ENCODE data around the gene SHLD1.

Gene SHLD1

GRCh38 chr20:5880326-5880725, 130.1 kb downstream of the SHLD1 start:
- TF ChIP-seq CREB1 (IDR thresholded peaks at IDR 0.05; ENCODE audit: low read depth), result no peak
- no peak for TF ChIP-seq EGR1 (IDR thresholded peaks at IDR 0.05)
- TF ChIP-seq REST (IDR thresholded peaks at IDR 0.05; ENCODE audit: low read depth), result no peak
- no peak for TF ChIP-seq TAF1 (IDR thresholded peaks at IDR 0.05; ENCODE audit: low read depth)
- TF ChIP-seq ZBTB7A (IDR thresholded peaks at IDR 0.05; ENCODE audit: low read depth), result no peak
- no peak for TF ChIP-seq TCF12 (IDR thresholded peaks at IDR 0.05; ENCODE audit: low read depth)
- no peak for TF ChIP-seq MAX (IDR thresholded peaks at IDR 0.05)
- no peak for TF ChIP-seq RAD21 (IDR thresholded peaks at IDR 0.05; ENCODE audit: low read depth)
- TF ChIP-seq EP300 (IDR thresholded peaks at IDR 0.05; ENCODE audit: borderline replicate concordance), result no peak

GRCh38 chr20:5881703-5882102, 131.5 kb downstream of the SHLD1 start:
- TF ChIP-seq TEAD4 (IDR thresholded peaks at IDR 0.05) (no peak), REST (IDR thresholded peaks at IDR 0.05; ENCODE audit: low read depth) (no peak), TCF12 (IDR thresholded peaks at IDR 0.05; ENCODE audit: low read depth) (no peak), TAF1 (IDR thresholded peaks at IDR 0.05; ENCODE audit: low read depth) (no peak), CREB1 (IDR thresholded peaks at IDR 0.05; ENCODE audit: low read depth) (no peak), YY1 (IDR thresholded peaks at IDR 0.05; ENCODE audit: low read depth) (no peak), USF1 (IDR thresholded peaks at IDR 0.05) (no peak), FOXM1 (IDR thresholded peaks at IDR 0.05; ENCODE audit: borderline replicate concordance, low read depth) (no peak)

GRCh38 chr20:5882166-5882565, 132.0 kb downstream of the SHLD1 start:
- TF ChIP-seq REST (IDR thresholded peaks at IDR 0.05; ENCODE audit: low read depth) (no peak), FOXM1 (IDR thresholded peaks at IDR 0.05; ENCODE audit: borderline replicate concordance, low read depth) (no peak), TEAD4 (IDR thresholded peaks at IDR 0.05) (no peak), TCF12 (IDR thresholded peaks at IDR 0.05; ENCODE audit: low read depth) (no peak), YY1 (IDR thresholded peaks at IDR 0.05; ENCODE audit: low read depth) (no peak), CEBPB (IDR thresholded peaks at IDR 0.05) (no peak), MAX (IDR thresholded peaks at IDR 0.05) (no peak), USF1 (IDR thresholded peaks at IDR 0.05) (no peak), EP300 (IDR thresholded peaks at IDR 0.05; ENCODE audit: borderline replicate concordance) (no peak), NFIC (IDR thresholded peaks at IDR 0.05) (no peak), EGR1 (IDR thresholded peaks at IDR 0.05) (no peak), ZBTB7A (IDR thresholded peaks at IDR 0.05; ENCODE audit: low read depth) (no peak), TAF1 (IDR thresholded peaks at IDR 0.05; ENCODE audit: low read depth) (no peak), RAD21 (IDR thresholded peaks at IDR 0.05; ENCODE audit: low read depth) (no peak), CREB1 (IDR thresholded peaks at IDR 0.05; ENCODE audit: low read depth) (no peak)

- TF ChIP-seq TEAD4 (IDR thresholded peaks at IDR 0.05) (no peak), EGR1 (IDR thresholded peaks at IDR 0.05) (no peak), NFIC (IDR thresholded peaks at IDR 0.05) (no peak), MAX (IDR thresholded peaks at IDR 0.05) (no peak), ZBTB7A (IDR thresholded peaks at IDR 0.05; ENCODE audit: low read depth) (no peak), REST (IDR thresholded peaks at IDR 0.05; ENCODE audit: low read depth) (no peak), FOXM1 (IDR thresholded peaks at IDR 0.05; ENCODE audit: borderline replicate concordance, low read depth) (no peak), CREB1 (IDR thresholded peaks at IDR 0.05; ENCODE audit: low read depth) (no peak), RAD21 (IDR thresholded peaks at IDR 0.05; ENCODE audit: low read depth) (no peak), TAF1 (IDR thresholded peaks at IDR 0.05; ENCODE audit: low read depth) (no peak), TCF12 (IDR thresholded peaks at IDR 0.05; ENCODE audit: low read depth) (no peak), USF1 (IDR thresholded peaks at IDR 0.05) (no peak)
Measured at GRCh38 chr20:5884465-5885335, 134.5 kb downstream of the SHLD1 start.

Data from Ishikawa (cell line).